Brain microvascular endothelial cell (primary cell): Measurements from ENCODE around the gene IFT43.

Source experiments
- DNase-seq: peaks from one replicate; pipeline ENCODE4 v3.0.0-alpha.2; 2020
- H3K27ac ChIP-seq: fragments of 250-450 bp; sonication (Bioruptor Pico); 2 replicates; pipeline ENCODE4 v1.5.1; 2020; ENCODE audit warnings: mild to moderate bottlenecking, moderate library complexity
- H3K27me3 ChIP-seq: fragments of 250-450 bp; sonication (Bioruptor Pico); replicated peaks from 2 replicates; pipeline ENCODE4 v1.5.1; 2020; ENCODE audit warnings: mild to moderate bottlenecking
- H3K36me3 ChIP-seq: fragments of 250-450 bp; sonication (Bioruptor Pico); replicated peaks from 2 replicates; pipeline ENCODE4 v1.5.1; 2020; ENCODE audit warnings: mild to moderate bottlenecking
- H3K4me3 ChIP-seq: 2 replicates; pipeline ENCODE4 v1.5.1; 2011; ENCODE audit warnings: low read depth, mild to moderate bottlenecking, control low read depth, low read length, moderate library complexity
- in situ Hi-C: cut with HindIII; loops from 2 replicates; pipeline ENCODE4 v1.10.0; 2017; ENCODE audit warnings: low sequenced_read_pairs, low pct_ligation_motif_present
- TF ChIP-seq, protein P1 (sequence below): IDR thresholded peaks from 2 replicates; pipeline ENCODE4 v1.5.1; 2011; ENCODE audit warnings: low read depth, mild to moderate bottlenecking, moderate library complexity, low read length, control low read depth, inconsistent platforms; ENCODE audit errors: missing control alignments

Gene IFT43

GRCh38 chr14:76073717-76074116 is 88.2 kb downstream of the IFT43 start:
- H3K27ac ChIP-seq = no peak overlapping the region
- TF ChIP-seq, protein P1, sequence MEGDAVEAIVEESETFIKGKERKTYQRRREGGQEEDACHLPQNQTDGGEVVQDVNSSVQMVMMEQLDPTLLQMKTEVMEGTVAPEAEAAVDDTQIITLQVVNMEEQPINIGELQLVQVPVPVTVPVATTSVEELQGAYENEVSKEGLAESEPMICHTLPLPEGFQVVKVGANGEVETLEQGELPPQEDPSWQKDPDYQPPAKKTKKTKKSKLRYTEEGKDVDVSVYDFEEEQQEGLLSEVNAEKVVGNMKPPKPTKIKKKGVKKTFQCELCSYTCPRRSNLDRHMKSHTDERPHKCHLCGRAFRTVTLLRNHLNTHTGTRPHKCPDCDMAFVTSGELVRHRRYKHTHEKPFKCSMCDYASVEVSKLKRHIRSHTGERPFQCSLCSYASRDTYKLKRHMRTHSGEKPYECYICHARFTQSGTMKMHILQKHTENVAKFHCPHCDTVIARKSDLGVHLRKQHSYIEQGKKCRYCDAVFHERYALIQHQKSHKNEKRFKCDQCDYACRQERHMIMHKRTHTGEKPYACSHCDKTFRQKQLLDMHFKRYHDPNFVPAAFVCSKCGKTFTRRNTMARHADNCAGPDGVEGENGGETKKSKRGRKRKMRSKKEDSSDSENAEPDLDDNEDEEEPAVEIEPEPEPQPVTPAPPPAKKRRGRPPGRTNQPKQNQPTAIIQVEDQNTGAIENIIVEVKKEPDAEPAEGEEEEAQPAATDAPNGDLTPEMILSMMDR = no peak
- H3K36me3 ChIP-seq = no peaks in the 10 kb centered on the region
- no peak for DNase-seq
- no peaks in the 10 kb centered on the region for H3K27me3 ChIP-seq
- in situ Hi-C loops = no loop called here
- H3K4me3 ChIP-seq = no peak overlapping the region

DNA sequence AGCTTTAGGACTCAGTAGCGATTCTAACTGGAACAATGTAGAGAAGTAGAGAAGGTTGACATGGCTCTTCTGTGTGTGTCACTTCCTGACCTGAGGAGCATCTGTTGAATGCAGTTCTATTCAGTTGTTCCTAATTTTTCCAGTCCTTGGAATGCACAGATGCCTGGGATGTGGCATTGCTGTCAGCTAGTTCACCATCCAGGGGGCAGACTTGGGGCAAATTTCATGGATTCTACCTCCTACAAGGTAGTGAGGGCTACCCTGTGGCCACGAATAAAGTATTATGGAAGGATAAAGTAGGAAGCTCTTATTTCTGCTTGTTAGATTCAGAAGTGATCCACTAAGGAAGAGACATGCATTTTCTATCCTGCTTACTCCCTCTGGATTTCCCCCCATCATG is 91.8 kb downstream of the IFT43 start:
- Histone ChIP-seq H3K27me3 (no peaks in the 10 kb centered on the region), H3K36me3 (no peaks in the 10 kb centered on the region), H3K4me3 (no peak overlapping the region), H3K27ac (no peak overlapping the region)
- in situ Hi-C loops = no loop called here
- no peak for DNase-seq
- TF ChIP-seq, protein P1 = no peak

DNA sequence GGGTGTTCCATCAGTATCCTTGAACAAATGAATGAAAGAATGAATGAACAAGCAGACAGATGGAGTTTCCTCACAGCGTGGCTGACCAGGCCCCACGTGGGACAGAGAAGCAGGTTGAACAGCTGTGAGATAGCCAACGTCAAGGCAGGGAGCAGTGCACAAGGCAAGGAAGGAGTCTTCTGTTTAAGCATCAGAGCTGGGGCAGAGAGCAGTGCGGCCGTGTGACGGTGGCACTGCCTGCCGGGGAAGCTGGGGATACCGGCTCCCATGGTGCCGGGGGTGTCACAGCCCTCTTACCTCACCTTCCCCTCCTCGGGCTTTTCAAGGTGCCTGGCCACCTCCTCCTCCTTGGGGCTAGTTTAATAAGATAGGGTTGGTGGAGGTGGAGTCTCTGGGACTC is 92.9 kb downstream of the IFT43 start:
- no peak for DNase-seq
- TF ChIP-seq, protein P1 = no peak
- Histone ChIP-seq H3K27ac (no peak overlapping the region), H3K4me3 (no peak overlapping the region), H3K36me3 (no peaks in the 10 kb centered on the region), H3K27me3 (no peaks in the 10 kb centered on the region)
- in situ Hi-C loops = no loop called here

- no peak overlapping the region for H3K4me3 ChIP-seq
- in situ Hi-C loops = no loop called here
- DNase-seq = no peak
- no peaks in the 10 kb centered on the region for H3K36me3 ChIP-seq
- TF ChIP-seq, protein P1 = no peak
- no peaks in the 10 kb centered on the region for H3K27me3 ChIP-seq
- no peak overlapping the region for H3K27ac ChIP-seq
Measured at GRCh38 chr14:76080025-76080424, 94.5 kb downstream of the IFT43 start.

DNA sequence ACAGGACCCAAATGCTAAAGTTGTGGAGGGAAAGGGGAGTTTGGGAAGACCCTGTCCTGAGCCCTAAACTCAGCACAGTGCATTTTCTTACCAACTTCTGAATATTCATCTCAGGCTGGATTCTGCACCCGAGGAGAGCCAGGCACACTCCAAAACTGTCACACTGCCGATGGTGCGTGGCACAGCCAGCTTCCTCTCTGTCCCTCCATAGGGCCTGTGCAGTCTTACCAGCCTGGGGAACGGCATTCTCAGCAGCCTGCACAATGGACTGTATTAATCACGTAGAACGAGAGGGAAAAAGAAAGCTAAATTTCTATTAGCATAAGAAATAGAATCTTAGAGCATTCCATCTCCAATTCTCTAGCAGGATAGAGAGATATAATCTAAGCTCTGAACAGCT is 94.9 kb downstream of the IFT43 start:
- no peak for DNase-seq
- TF ChIP-seq, protein P1 = no peak
- no peak overlapping the region for H3K27ac ChIP-seq
- in situ Hi-C loops = no loop called here
- H3K36me3 ChIP-seq = no peaks in the 10 kb centered on the region
- H3K4me3 ChIP-seq = no peak overlapping the region
- no peaks in the 10 kb centered on the region for H3K27me3 ChIP-seq

DNA sequence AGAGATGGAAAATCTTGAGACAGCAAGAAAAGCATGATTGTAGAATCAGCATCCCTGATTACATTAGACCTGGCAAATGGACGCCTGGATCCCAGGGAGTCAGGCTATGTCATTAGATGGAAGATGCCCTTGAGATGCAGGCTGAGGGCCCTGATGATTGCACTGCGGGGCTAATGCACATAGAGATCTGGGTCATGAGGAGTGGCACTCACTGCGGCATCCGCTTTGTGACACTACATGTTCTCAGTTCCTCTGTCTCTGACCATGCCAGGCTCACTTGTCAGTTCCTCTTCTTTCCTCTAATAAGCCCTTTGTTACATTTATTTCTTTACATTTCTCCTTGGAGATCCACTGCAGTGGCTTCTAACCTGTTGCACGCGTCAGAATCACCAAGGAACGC is 96.1 kb downstream of the IFT43 start:
- TF ChIP-seq, protein P1 = no peak
- Histone ChIP-seq H3K27ac (no peak overlapping the region), H3K27me3 (no peaks in the 10 kb centered on the region), H3K4me3 (no peak overlapping the region), H3K36me3 (no peaks in the 10 kb centered on the region)
- in situ Hi-C loops = no loop called here
- no peak for DNase-seq
